Measurements from ENCODE around the gene GREM2. TPM values are rescaled to one million over a fixed set of nuclear protein-coding genes. Genes with fewer than 3 reads are reported as not detected.

The GREM2 gene
- total RNA-seq, 2 experiments from 2014 or later, result 0.16 to 0.28 TPM

DNA sequence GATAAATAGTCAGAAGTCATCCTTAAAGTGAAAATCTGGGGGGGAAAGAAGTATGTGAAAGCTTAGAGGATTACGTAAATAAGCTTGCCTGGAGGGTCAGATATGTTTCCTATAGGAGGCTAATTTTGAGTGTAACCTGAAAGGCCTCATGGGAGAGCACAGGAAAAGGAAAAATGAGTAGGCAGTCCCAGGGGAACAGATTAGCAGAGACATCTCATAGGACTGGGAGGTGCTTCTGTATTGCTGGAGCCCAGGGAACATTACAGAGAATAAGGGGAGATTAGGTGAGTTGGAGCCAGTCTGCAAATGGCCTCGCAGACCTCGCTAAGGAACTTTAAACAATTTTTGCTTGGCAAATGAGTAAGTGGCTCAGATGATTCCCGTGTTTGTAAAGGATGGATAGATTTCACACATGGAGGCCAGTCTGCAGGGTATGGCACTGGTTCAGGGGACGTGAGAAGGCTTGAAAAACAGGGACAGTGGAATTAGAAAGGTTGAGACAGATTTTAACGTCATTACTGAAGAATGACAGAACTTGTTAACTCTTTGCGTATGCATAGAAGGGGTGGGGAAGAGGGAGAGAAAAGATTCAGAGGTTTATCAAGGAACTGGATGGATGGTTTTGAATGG, 149.1 kb downstream of the GREM2 start:
- Histone ChIP-seq H3K27me3 (ENCODE audit: control insufficient read depth in 1 of 2, insufficient read depth in 2 of 2, low read length in 2 of 2) (no peaks in the 10 kb centered on the region), H3K4me3 (ENCODE audit: low read length) (no peak overlapping the region), H3K9me3 (ENCODE audit: control insufficient read depth in 1 of 2, insufficient read depth in 1 of 2, low read length in 2 of 2) (no peaks in the 10 kb centered on the region), H3K4me1 (ENCODE audit: insufficient read depth, low read length) (peaks cover 6% of the 10 kb centered on the region), H3K27ac (ENCODE audit: low read depth in 1 of 2, low read length in 2 of 2) (no peak overlapping the region), H3K36me3 (ENCODE audit: insufficient read depth, low read length) (no peaks in the 10 kb centered on the region)
- ChIA-PET CTCF (no interaction called here), POLR2A (no interaction called here)
- ATAC-seq (ENCODE audit: poor library complexity) (no peak), DNase-seq (no peak)
- no peaks in the 10 kb centered on the region for H3K9me3 Mint-ChIP-seq
- no peak overlapping the region for H3K4me3 Mint-ChIP-seq
- H3K36me3 Mint-ChIP-seq (ENCODE audit: low read depth), result no peaks in the 10 kb centered on the region
- H3K27me3 Mint-ChIP-seq, result no peaks in the 10 kb centered on the region
- TF ChIP-seq, protein P1, sequence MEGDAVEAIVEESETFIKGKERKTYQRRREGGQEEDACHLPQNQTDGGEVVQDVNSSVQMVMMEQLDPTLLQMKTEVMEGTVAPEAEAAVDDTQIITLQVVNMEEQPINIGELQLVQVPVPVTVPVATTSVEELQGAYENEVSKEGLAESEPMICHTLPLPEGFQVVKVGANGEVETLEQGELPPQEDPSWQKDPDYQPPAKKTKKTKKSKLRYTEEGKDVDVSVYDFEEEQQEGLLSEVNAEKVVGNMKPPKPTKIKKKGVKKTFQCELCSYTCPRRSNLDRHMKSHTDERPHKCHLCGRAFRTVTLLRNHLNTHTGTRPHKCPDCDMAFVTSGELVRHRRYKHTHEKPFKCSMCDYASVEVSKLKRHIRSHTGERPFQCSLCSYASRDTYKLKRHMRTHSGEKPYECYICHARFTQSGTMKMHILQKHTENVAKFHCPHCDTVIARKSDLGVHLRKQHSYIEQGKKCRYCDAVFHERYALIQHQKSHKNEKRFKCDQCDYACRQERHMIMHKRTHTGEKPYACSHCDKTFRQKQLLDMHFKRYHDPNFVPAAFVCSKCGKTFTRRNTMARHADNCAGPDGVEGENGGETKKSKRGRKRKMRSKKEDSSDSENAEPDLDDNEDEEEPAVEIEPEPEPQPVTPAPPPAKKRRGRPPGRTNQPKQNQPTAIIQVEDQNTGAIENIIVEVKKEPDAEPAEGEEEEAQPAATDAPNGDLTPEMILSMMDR (IDR thresholded peaks at IDR 0.05), result no peak
- no peaks in the 10 kb centered on the region for H3K4me1 Mint-ChIP-seq (ENCODE audit: low read depth)
- no peak overlapping the region for H3K27ac Mint-ChIP-seq
- intact Hi-C loops (cut with DNase I, micrococcal nuclease), result no loop called here

DNA sequence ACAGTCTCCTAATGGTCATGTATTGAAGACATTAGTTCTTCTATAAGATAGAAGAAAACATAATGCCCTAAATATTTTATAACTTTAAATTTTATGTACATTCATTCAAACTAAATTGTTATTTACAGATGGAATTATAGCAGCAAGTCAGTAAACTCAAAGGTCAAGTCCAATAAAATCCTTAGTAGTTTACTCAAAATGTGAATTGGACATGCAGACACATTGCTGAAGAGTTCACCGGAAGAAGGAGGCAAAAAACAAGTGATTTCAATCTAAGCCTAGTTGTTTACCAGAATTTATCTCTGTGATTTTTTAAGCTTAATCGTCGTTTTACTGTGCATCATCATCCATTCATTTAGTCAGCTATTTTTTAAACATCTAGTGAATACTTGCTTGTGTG, 149.7 kb downstream of the GREM2 start:
- Mint-ChIP-seq H3K27me3 (no peaks in the 10 kb centered on the region), H3K27ac (no peak overlapping the region), H3K36me3 (ENCODE audit: low read depth) (no peaks in the 10 kb centered on the region), H3K4me3 (no peak overlapping the region), H3K9me3 (no peaks in the 10 kb centered on the region), H3K4me1 (ENCODE audit: low read depth) (no peaks in the 10 kb centered on the region)
- Histone ChIP-seq H3K27ac (ENCODE audit: low read depth in 1 of 2, low read length in 2 of 2) (no peak overlapping the region), H3K4me3 (ENCODE audit: low read length) (no peak overlapping the region), H3K9me3 (ENCODE audit: control insufficient read depth in 1 of 2, insufficient read depth in 1 of 2, low read length in 2 of 2) (no peaks in the 10 kb centered on the region), H3K36me3 (ENCODE audit: insufficient read depth, low read length) (no peaks in the 10 kb centered on the region), H3K4me1 (ENCODE audit: insufficient read depth, low read length) (peaks cover 6% of the 10 kb centered on the region), H3K27me3 (ENCODE audit: control insufficient read depth in 1 of 2, insufficient read depth in 2 of 2, low read length in 2 of 2) (no peaks in the 10 kb centered on the region)
- TF ChIP-seq, protein P1 (IDR thresholded peaks at IDR 0.05), result no peak
- ChIA-PET CTCF (no interaction called here), POLR2A (no interaction called here)
- DNase-seq (no peak), ATAC-seq (ENCODE audit: poor library complexity) (no peak)
- intact Hi-C loops (cut with DNase I, micrococcal nuclease), result no loop called here

DNA sequence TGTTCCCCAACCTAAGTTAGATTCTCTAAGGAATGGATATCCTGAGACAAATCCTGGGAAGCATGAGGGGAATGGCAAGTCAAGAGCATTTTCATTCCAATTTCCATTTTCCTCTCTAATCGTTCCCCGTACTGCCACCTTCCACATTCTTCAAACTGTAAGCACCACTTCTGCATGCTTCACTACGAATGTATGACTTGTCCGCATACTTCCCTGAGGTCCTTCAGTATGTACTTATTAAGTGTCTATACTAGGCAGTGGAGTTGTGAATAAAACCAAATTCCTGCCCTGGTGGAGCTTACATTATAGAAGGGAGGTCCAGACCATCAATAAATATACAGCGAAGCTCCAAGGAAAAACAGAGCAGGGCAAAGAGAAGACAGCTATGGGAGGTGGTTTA, 154.8 kb downstream of the GREM2 start:
- Histone ChIP-seq H3K27me3 (ENCODE audit: control insufficient read depth in 1 of 2, insufficient read depth in 2 of 2, low read length in 2 of 2) (no peaks in the 10 kb centered on the region), H3K4me1 (ENCODE audit: insufficient read depth, low read length) (no peaks in the 10 kb centered on the region), H3K27ac (ENCODE audit: low read depth in 1 of 2, low read length in 2 of 2) (no peak overlapping the region), H3K9me3 (ENCODE audit: control insufficient read depth in 1 of 2, insufficient read depth in 1 of 2, low read length in 2 of 2) (no peaks in the 10 kb centered on the region), H3K4me3 (ENCODE audit: low read length) (no peak overlapping the region), H3K36me3 (ENCODE audit: insufficient read depth, low read length) (no peaks in the 10 kb centered on the region)
- no peak overlapping the region for H3K27ac Mint-ChIP-seq
- intact Hi-C loops (cut with DNase I, micrococcal nuclease), result loop anchor here in 1 of 2 experiments (5.0 kb wide), 2 partner anchors 145 to 235 kb away; no protein-coding TSS in a partner anchor
- H3K9me3 Mint-ChIP-seq, result no peaks in the 10 kb centered on the region
- CTCF ChIA-PET, result no interaction called here
- POLR2A ChIA-PET, result no interaction called here
- H3K4me3 Mint-ChIP-seq, result no peak overlapping the region
- TF ChIP-seq, protein P1 (IDR thresholded peaks at IDR 0.05), result no peak
- no peaks in the 10 kb centered on the region for H3K4me1 Mint-ChIP-seq (ENCODE audit: low read depth)
- H3K36me3 Mint-ChIP-seq (ENCODE audit: low read depth), result no peaks in the 10 kb centered on the region
- DNase-seq (no peak), ATAC-seq (ENCODE audit: poor library complexity) (no peak)
- H3K27me3 Mint-ChIP-seq, result no peaks in the 10 kb centered on the region
